Inflammatory macrophage treated with lipopolysaccharide for 1 hour (primary cell): ENCODE data around the gene P2RX7.
A peak's percentile ranks its signal among the peaks of the same experiment; 100 is the strongest.

ENCODE experiments used
- DNase-seq, 2 donors: peaks; one replicate each; pipeline ENCODE4 v3.0.0-alpha.2; 2020 to 2022

The P2RX7 gene

GRCh38 chr12:121132601-121133481 lies at the start of gene P2RX7:
TSS of gene P2RX7 (plus strand) at chr12:121132876. CDS start at chr12:121132971, 95 bp downstream.
- DNase-seq = peak; percentile 92 to 98

DNA sequence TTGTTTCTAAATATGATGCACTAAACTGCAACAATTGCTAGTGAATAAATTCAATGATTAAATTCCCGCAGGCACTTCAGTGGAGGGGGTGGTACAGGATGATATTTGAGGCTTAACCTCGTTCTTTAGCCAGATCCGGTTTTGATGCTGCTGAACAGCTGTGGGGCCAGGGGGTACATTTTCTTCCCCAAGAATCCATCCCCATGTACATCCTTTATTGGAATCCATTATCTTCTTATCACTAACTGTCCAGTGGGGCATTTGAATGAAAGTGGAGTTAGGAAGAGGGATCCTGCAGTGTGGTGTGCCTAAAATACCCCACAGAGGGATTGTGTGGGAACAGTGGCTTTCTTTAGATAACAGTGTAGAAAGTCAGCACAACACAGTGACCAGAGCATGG lies 48.4 kb upstream of the P2RX7 start:
- DNase-seq = no peak

DNA sequence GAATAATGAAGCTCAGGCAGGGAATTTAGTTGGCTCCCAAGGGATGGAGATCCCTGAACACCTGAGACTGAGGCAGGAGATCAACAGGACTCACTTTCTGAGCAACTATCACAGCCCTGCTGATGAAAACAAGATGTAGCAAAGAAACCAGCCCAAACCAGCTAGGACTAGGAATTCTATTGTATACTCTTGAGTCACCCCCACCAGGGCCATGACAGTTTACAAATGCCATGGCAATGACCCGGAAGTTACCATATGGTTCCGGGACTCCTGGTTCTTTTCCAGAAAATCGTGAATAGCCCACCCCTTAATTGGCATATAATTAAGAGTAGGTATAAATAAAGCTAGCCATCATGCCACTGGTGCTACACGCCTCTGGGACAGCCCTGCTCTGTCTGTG lies 47.6 kb upstream of the P2RX7 start:
- no peak for DNase-seq

DNA sequence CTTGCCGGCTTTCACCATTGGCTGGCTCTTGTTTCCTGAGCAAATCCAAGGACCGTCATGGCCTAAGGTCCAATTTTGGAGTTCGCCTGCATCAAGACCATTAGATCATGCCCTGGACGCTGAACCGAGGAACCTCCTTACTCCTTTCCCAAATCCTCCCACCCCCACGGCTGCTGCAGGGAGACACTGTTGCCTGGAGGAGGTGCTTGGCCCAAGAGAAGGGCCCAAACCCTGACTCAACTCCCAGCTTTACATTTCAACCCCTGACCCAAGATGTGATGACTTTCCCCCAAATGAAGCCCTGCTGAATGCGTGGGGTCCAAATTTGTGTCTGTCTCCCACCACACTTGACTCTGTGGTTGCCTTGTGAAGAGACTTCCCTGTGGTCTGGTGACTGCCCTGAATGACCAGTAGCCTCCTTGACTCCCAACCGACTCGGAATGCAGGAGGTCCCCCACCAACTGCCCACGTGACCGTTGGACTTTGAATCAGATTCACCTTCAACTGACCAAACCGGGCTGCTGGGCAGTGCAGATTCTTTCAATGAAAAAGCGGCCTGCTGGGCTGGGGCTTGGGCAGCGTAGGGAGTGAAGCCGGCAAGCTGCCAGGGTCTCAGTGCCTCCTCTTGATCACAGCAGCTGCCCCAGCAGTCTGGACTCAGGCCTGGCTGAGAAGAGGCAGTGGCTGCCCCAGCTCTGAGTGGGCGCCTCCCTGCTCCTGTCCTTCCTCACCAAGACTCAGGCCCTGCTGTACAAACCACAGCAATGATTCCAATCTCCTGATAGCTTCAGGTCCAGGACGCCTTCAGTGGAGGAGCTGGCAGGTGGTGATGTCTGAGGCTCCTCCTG lies 46.9 kb upstream of the P2RX7 start:
- DNase-seq = no peak

GRCh38 chr12:121086781-121087295 lies 45.8 kb upstream of the P2RX7 start:
- peak; percentile 18 to 50 for DNase-seq

DNA sequence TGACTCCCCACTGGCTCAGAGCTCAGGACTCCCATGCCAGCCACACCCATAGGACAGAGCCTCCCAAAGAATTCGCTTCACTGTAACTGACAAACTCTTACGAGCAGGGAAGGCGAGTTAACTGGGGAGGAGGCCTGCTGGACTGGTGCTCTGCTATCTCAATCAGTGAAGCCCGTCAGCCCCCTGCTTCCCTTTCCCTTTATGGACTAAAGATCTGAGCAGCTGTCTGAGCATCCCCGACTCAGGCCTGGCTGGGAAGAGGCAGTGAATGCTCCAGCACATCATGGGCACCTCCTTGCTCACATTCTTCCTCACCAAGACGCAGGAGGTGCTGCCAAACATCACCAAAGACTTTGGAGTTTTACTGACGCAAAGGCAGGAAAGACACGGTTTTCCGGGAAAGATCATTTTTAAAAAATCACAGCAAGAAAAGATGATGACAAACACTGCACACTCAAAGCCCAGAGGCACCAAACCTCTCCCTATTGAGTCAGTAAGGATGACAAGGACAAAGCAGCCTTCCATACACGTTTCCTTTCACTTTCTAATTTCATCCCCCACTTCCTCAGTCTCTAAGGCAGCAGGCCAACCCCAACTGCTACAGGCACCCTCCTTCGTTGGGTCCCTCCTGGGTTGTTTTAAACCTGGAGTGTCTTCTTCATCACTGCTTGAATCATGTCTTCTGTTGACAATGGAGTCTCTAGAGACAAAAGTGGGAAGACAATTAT lies 45.0 kb upstream of the P2RX7 start:
- peak; percentile 29 to 53 for DNase-seq

DNA sequence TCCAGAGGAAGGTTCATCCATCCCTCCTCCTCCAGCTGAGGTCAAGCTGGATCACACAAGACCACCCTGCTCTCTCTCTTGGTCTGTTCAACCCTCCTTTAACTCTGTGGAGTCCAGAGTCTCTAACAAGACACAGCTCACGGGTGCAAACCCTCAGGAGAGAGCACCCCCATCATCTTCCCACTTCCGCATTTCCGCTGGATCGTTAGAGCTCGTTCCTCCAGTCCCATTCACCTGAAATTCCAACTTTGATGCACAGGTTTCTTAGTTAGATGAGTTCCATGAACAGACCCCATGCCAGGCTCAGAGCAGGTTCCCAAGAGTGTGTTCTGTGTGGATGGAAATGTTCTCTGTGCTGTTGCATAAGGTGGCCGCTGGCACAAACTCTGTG lies 44.5 kb upstream of the P2RX7 start:
- no peak for DNase-seq

GRCh38 chr12:121089031-121089812 lies 43.5 kb upstream of the P2RX7 start:
- DNase-seq = no peak

DNA sequence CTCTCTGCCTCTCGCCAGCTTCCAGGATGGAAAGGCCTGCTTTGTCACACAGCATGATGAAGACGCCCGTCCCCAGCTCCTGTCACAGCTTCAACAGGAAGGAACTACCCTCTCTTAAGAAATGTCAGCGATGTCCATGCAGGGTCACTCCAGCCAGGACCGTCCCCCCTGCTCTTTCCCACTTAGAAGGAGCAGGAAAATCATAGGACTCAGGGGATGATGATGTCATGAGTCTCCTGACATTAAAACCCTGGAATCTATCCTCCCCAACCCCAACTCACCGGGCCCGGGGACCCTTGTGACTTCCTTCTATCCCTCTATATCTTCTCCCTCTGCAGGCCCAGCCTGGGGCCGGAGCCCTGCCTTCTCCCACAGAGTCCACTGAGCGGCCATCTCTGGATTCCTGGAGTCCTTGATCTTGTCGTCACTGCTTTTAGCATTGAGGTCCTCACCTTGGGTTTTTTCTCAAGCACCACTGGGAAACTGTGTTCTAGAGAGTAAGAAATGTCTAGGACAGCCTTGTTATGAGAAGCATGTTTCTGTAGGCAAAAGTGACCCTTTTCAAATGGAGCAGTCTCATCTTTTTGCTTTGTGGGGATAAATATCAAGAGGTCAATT lies 42.8 kb upstream of the P2RX7 start:
- no peak for DNase-seq

GRCh38 chr12:121090586-121091514 lies 41.8 kb upstream of the P2RX7 start:
- no peak for DNase-seq

- DNase-seq = no peak
These were observed 40.6 kb upstream of the P2RX7 start for GRCh38 chr12:121092034-121092433.

DNA sequence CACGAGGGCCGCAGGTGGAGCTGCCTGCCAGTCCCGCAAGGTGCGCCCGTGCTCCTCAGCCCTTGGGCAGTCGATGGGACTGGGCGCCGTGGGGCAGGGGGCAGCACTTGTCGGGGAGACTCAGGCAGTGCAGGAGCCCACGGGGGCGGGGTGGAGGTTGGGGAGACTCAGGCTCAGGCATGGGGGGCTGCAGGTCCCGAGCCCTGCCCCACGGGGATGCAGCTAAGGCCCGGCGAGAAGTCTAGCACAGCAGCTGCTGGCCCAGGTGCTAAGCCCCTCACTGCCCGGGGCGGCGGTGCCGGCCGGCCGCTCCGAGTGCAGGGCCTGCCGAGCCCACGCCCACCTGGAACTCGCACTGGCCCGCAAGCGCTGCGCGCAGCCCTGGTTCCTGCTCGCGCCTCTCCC lies 39.2 kb upstream of the P2RX7 start:
- no peak for DNase-seq

DNA sequence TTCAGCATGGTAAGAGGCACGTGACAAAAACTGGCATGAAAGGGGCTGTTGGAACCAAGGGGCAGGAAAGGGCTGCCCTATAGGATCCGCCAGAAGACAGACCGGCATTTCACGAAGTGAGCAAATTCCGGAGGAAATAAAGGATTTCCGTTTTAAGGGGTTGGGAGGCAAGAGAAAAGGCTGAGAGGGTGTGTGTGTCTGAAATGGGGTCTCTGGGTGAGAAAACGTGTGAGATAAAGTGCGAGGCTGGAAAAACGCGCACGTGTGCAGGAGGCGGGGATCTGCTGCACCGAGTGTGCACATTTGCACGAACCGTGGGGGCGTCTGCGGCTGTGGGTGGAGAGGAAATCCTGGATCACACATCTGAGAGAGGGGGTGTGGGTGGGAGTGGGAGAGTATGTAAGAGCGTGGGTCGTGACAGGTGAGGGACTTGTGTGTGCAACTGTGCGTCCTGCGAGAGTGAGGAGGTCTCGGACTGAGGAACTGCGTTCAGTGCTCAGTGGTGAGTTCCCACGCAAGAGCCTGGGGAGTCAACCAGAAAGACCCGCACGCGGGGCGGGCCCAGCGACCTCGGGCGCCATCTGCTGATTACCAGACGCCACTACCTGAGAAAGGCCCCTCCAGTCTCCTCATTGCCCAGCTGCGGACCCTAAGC lies 37.0 kb upstream of the P2RX7 start:
- DNase-seq = peak; percentile 63 to 72

DNA sequence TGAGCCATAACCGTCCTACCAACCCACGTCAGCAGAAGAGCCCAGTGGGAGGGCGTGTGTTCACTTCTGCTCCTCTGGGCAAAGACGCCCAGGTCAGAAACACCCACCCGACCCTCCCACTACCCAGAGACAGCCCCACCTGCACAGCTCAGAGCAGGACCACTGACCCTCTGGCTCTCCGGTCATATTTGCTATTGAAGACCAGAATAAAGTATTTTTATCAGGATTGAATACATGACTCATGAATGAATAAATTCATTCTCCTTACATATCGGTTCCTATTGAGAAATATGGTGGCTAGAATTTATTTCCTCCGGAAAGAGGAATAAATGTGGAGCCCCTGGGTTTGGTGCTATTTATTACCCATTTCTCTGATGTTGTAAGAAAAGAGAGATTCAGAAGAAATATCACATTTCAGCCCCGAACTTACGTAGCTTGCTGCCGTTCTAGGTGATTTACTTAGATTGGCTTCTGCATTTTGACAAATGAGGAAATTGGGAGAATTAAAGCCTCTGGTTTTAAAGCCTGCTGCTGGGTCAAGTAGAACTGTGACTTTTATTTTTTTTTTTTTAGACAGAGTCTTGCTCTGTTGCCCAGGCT lies 36.4 kb upstream of the P2RX7 start:
- peak; percentile 35 to 37 for DNase-seq

DNA sequence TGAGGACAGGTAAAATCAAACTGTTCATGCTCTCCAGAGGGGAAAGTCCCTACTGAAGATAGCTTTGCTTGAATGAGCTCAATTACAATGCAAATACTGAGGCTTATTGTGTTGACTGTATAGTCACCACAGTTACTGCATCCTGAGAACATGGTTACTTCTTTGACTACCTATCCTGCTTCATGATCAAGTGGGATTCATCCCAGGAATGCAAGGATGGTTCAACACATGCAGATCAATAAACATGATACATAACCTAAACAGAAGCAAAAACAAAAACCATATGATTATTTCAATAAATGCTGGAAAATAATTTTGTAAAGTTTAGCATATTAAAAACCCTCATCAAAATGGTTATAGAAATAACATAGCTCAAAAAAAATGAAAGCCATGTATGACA lies 32.9 kb upstream of the P2RX7 start:
- no peak for DNase-seq

GRCh38 chr12:121102307-121102706 lies 30.4 kb upstream of the P2RX7 start:
- no peak for DNase-seq

DNA sequence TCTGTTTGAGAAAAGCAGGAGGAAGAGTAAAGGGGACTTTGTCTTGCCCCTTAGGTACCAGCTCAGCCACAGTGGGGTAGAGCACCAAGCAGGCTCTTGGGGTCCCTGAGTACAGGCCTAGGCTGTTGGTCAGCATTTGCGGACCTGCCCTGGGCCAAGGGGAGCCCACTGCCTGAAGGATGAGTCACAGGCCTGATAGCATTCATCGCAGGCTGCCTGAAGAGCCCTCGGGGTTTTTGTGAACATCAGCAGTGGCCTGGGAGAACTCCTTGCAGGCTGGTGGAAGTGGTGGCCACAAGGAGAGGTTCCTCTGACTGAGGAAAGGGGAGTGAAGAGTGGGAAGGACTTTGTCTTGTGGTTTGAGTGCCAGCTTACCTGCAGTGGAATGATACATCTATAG lies 25.0 kb upstream of the P2RX7 start:
- DNase-seq = no peak

GRCh38 chr12:121108492-121108891 lies 24.2 kb upstream of the P2RX7 start:
- DNase-seq = no peak

DNA sequence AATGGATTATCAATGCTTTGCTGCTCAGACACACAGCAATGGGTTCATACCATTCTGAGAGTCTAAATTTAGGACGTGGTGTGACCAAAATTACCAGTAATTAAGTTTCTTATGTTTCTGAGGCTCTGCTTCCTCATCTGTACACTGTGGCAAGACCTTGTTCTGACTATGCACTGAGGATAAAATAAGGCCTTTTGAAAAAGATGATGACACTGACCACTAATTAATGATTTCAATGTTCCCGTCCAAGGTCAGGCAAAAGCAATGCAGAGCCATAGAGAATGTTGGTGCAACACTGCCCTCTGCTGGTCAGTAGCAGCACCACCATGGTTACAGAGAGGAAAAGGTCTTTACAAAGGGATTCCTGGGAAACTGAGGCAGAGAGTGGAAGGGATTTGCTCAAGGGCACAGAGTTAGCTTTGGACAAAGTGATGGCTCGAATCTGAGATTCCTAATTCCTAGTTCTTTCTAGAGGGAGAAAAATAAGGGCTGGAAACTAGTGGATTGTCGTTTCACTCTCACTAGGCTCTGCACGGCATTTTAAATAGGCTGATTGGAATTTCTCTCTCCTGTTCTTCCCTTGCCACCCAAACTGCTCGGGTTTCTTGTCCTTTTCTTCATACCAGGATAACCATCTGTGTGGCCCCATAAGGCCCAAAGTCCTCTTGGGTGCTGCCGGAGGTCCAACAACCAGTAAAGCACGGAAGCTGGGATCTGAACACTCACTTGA lies 22.3 kb upstream of the P2RX7 start:
- DNase-seq = peak; percentile 55 to 88
